Coronary artery (tissue), 2 donors: ENCODE data around the gene CTPS2.
"Not testable (repeated sequence)": the region's sequence is repeated elsewhere in the genome, so short reads cannot be mapped to it uniquely, and the experiment has no call there.

Experiments
- DNase-seq: peaks from one replicate; pipeline ENCODE4 v3.0.0-alpha.2; 2017; ENCODE audit warnings: low spot score
- H3K27ac ChIP-seq, 2 donors: fragments of 200-600 bp; sonication (generic); one replicate each; pipeline ENCODE4 v1.5.1; 2016 to 2019
- H3K4me3 ChIP-seq: fragments of 200-600 bp; sonication (generic); 2 replicates; pipeline ENCODE4 v1.5.1; 2016; ENCODE audit warnings: mild to moderate bottlenecking, moderate library complexity
- TF ChIP-seq, protein P1 (sequence below): fragments of 200-600 bp; sonication (generic); IDR thresholded peaks from one replicate; pipeline ENCODE4 v1.5.1; 2019; ENCODE audit warnings: antibody characterized with exemption

The CTPS2 gene

DNA sequence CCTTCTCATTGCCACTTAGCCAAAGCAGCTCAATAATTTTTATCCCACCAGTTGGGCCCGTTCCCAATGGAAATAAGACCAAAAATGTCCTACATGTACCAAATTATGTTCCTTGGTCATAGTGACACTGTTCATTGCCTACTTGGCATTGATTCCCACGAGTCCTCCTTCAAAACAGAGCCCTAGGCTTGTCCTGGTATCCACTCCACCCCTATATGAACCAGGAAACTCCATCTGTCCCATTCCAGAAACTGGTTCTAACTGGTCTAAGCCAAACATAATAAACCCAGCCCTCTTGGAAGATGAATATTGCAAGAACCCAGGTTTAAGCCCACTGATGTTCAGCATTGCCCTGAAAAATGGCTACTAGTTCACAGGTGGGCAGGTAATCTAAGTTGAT lies 93.4 kb downstream of the CTPS2 start:
- no peak overlapping the region for H3K27ac ChIP-seq
- no peak overlapping the region for H3K4me3 ChIP-seq
- TF ChIP-seq, protein P1, sequence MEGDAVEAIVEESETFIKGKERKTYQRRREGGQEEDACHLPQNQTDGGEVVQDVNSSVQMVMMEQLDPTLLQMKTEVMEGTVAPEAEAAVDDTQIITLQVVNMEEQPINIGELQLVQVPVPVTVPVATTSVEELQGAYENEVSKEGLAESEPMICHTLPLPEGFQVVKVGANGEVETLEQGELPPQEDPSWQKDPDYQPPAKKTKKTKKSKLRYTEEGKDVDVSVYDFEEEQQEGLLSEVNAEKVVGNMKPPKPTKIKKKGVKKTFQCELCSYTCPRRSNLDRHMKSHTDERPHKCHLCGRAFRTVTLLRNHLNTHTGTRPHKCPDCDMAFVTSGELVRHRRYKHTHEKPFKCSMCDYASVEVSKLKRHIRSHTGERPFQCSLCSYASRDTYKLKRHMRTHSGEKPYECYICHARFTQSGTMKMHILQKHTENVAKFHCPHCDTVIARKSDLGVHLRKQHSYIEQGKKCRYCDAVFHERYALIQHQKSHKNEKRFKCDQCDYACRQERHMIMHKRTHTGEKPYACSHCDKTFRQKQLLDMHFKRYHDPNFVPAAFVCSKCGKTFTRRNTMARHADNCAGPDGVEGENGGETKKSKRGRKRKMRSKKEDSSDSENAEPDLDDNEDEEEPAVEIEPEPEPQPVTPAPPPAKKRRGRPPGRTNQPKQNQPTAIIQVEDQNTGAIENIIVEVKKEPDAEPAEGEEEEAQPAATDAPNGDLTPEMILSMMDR, result no peak
- DNase-seq, result no peak

DNA sequence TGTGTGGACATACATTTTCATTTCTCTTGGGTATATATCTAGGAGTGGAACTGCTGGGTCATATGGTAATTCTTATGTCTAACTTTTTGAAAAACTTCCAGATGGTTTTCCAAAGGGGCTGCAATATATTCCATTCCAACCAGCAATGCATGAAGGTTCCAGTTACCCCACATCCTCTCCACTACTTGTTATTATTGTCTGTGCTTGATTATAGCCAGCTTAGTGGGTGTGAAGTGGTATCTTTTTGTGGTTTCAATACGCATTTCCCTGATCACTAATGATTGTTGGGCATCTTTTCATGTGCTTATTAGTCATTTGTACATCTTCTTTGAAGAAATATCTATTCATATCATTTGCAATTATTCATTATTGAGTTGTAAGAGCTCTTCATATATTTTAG lies 94.0 kb downstream of the CTPS2 start:
- no peak for DNase-seq

DNA sequence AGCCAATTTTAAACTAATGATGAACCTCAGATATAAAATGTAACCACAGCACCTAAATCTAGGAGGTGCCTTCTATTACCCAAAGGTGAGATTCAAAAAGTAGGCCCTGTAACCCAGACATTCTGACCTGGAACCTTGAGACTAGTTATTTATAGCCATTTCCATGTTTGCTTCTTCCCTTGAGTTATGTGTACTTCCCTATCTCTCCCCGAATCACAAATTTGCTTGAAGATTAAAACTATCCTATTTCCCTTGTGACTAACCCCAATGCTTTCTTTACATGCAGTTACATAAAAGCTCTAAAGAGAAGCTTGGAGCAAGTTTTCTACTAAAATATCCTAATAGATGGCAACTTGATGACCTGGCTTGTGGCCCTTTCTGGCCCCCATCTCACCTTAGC lies 95.1 kb downstream of the CTPS2 start:
- no peak for DNase-seq
- Histone ChIP-seq H3K4me3 (no peak overlapping the region), H3K27ac (no peak overlapping the region)
- TF ChIP-seq, protein P1, result no peak

More for the DNA sequence above, 94.0 kb downstream of the CTPS2 start:
- TF ChIP-seq, protein P1, result no peak
- H3K4me3 ChIP-seq, result no peak overlapping the region
- no peak overlapping the region for H3K27ac ChIP-seq

DNA sequence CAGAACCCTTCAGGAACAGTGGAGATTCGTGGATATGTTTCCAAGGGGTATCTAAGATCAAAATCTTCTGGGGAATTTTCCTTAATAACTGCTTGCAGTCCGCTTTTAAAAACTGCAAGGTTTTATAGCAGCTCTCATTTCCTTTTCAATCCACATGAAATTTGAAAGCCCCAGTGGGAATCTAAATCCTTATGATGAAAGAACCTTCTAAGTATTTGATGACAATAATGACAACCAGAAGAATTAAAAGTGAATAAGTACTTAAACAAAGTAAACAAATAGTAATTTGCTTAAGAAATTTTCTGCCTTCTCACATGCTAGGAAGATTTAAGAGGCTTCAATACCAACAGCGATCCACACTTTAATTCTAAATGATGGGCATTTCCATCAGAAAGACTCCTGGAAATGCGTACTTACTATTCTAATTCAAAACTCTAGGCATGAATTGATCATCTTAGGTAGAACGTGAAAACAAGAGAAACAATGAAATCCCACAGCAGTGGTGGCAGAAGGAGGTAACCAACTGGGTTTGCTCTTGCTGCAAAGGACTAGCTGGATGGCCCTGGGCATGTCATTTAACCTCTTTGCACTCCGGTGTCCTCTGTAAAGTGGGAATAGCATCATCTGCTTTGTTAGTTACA lies 100.1 kb downstream of the CTPS2 start:
- Histone ChIP-seq H3K4me3 (no peak overlapping the region), H3K27ac (no peak overlapping the region)
- no peak for DNase-seq
- TF ChIP-seq, protein P1, result no peak

DNA sequence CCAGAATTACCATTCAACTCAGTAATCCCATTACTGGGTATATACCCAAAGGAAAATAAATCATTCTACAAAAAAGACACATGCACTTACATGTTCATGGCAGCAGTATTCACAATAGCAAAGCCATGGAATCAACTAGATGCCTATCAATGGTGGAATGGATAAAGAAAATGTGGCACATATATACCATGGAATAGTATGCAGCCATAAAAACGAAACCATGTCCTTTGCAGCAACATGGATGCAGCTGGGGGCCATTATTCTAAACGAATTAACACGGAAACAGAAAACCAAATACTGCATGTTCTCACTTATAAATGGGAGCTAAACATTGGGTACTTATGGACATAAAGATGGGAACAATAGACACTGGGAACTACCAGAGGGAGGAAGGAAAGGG lies 101.8 kb downstream of the CTPS2 start:
- not testable (repeated sequence) for H3K4me3 ChIP-seq, H3K27ac ChIP-seq, DNase-seq

DNA sequence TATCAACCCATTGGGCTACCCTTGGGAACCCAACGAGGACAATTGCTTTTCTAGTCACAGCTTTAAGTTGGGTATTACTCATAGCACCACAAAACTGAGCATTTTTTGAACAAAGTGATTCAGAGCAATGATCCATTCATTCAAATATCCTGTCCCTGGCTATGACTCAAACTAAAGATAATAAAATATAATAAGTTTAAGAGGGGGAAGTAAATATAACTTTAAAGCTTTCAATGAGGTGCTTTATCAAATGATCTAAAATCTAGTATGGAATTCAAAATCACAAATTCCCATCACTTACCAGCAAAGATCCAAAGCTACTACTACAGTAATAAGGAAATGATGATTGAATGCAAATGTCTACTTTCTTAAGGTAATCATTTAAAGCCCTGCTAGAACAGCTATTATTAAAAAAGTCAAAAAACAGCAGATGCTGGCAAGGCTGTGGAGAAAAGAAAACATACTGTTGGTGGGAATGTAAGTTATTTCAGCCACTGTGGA lies 102.3 kb downstream of the CTPS2 start:
- Histone ChIP-seq H3K4me3 (no peak overlapping the region), H3K27ac (no peak overlapping the region)
- DNase-seq, result no peak
- TF ChIP-seq, protein P1, result no peak

DNA sequence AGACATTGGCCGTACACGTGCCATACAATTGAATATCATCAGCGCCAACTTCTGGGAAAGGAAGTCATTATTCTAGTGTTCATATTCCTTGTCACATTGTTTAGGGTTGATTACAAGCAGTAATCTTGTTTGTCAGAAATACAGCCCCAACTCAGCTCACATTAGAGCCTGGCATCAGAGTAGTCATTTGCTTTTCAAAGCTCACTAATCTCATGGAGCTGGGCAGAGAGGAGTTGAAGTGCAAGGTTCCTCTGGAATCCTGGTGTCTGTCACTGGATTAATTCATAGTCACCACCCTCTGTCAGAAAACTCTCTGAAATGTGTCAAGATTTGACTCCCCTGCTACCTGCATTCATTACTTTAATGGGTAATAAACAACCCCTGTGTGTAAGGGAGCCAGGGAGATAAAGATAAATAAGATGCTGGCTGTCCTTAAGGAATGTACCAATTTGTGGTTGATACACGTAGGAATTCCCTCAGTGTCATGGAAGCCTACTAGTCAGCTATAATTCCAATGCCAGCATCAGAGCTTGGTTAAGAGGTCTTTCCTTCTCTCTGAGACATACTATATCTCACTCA lies 106.2 kb downstream of the CTPS2 start:
- Histone ChIP-seq H3K4me3 (no peak overlapping the region), H3K27ac (no peak overlapping the region)
- TF ChIP-seq, protein P1, result no peak
- no peak for DNase-seq
